DMS53 treated with DMSO at 0.1 percent for 48 hours (cell line): ENCODE results near the gene KCNAB2.

Experiments used
- DNase-seq: peaks from one replicate; lab custom pipeline; 2025; ENCODE audit not compliant: unreplicated experiment; lab: John Stamatoyannopoulos, UW

KCNAB2 gene

DNA sequence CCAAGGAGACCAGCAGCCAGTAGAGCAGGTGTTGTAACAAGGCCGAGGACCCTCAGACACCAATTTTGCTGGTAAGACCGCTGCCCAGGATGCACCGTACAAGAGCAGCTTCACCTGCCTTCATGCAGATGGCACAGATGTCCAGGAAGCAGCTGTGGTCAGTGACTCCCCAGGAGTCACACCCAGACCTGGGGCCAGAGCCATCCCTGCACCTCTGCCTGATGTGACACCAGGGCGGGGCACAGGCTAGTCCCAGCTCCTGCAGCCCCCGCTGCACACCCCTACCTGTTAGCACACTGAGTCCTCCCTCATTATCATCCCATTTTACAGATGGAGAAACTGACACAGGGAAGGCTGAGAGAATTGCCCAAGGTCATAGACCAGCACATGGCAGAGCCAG is 16.3 kb upstream of the KCNAB2 start:
- no peak for DNase-seq

DNA sequence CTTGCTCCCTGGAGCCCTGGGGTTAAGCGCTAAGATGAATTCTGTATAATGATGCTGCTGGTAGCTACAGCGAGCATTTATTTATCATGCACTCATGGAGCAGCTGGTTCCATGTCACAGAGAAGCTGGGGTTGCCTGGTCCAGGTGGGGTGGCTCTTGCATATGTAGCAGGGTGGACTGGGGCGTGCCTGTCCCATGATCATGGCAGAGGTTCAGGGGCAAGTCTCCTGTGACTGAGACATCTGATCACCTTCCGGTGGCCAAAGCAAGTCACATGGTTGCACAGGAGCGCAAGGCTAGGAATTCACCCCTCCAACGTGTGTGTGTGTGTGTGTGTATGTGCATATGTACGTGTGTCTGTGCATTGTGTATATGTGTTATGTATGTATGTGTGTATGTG is 15.6 kb upstream of the KCNAB2 start:
- no peak for DNase-seq

DNA sequence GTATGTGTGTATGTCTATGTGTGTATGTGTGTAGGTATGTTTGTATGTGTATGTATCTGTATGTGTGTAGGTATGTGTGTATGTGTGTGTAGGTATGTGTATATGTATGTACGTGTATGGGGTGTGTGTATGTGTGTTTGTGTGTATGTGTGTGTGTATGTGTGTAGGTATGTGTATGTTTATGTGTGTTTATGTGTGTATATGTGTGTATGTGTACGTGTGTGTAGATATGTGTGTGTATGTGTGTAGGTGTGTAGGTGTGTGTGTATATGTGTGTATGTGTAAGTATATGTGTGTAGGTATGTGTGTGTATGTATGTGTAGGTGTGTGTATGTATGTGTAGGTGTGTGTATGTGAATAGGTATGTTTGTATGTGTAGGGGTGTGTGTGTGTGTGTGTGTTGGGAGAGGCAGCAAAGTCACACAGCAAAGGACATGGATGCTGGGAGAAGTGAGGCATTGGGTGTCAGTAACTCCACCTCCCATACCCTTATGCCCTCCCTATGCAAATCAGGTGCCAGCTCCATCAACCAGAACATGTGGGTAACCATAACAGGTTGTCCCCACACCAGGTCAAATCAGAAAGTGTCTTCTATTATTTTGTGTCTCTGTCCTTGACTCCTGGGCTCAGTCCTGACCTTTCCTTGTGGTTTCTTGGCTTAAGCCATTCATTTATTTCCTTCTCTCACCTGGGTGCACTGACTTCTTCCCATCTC is 15.0 kb upstream of the KCNAB2 start:
- DNase-seq, result no peak

DNA sequence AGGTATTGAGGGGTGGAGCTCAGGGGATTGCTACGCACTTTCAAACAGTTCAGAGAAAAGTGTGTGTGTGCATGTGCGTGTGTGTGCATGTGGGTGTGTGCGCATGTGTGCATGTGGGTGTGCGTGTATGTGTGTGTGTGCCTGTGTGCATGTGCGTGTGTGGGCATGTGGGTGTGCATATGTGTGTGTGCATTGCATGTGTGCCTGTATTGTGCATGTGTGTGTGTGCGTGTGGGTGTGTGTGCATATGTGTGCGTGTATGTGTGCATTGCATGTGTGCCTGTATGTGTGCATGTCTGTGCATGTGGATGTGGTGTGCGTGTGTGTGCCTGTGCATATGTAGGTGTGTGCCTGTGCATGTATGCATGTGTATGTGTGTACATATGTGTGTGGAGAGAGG is 12.6 kb upstream of the KCNAB2 start:
- DNase-seq, result no peak

DNA sequence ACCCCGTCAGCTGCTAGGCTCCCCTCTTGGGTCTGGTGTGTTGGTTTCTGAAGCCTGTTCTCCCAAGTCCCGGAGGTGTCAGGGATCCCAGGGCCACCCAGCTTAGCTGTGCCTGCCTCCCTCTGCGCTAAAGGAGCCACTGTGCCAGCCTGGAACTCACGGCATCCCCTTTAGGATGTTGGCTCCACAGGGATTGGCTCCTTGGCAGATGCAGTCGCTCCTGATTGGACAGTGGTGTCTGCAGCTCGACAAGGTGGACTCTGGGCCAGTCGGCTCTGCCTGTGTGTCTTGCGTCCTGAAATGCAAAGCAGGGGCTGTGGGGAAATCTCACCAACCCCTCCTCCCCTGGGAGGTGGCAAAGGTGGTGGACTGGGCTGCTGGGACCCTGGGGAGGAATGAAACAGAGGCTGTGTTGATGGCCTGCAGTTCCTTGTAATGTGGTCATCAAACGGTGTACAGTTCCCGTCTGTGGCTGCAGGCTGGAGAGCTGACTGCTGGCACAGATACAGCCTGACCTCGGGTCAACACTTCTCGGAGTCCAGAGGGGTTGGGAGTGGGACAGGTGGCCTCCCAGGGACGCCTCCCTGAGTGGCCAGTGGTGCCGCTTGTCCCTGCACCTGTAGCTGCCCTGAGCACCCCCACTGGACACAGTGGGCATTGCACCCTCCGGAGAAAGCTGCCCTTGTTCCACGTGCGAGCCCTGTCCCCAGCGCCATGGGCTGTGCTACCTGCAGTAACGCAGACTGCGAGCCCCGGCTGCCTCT is 11.5 kb upstream of the KCNAB2 start:
- peak; percentile 38 for DNase-seq

DNA sequence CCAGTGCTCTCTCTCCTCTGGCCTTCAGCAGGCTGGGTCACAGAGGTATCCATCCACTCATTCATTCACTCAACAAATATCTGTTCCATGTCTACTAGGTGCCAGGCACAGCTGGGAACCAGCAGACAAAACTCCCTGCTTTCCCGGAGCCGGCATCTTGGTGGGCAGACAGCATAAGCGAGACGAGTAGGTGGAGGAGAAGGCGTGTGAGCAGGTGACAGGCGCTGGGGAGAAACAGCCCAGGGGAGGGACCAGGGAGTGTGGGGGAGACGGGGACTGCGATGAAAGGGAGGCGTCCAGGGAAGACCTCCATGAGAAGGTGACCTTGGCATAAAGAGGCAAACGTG is 11.0 kb upstream of the KCNAB2 start:
- DNase-seq, result no peak

GRCh38 chr1:6035303-6035702 is 10.4 kb upstream of the KCNAB2 start:
- no peak for DNase-seq

GRCh38 chr1:6035719-6036118 is 10.0 kb upstream of the KCNAB2 start:
- no peak for DNase-seq

DNA sequence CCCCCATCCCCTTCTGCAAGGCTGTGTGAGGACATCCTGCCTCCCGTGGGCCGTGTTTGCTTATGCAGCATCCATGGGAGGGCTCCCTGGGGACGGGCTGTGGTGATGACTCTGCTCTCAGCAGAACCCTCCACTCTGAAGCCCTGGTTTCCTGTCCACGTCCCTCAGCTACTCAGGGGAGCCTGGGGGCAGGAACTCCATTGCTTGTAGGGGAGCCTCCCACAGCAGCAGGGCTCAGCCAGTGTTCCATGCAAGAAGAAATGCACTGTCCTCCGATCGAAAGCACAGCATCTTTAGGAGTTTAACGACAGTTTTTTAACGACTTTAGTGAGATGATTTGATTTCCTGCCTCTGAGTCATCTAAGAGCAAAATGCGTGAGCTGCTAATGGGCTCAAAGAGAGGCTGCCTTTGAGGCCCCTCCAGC is 8.3 kb upstream of the KCNAB2 start:
- no peak for DNase-seq

GRCh38 chr1:6038603-6039002 is 7.1 kb upstream of the KCNAB2 start:
- DNase-seq, result no peak

DNA sequence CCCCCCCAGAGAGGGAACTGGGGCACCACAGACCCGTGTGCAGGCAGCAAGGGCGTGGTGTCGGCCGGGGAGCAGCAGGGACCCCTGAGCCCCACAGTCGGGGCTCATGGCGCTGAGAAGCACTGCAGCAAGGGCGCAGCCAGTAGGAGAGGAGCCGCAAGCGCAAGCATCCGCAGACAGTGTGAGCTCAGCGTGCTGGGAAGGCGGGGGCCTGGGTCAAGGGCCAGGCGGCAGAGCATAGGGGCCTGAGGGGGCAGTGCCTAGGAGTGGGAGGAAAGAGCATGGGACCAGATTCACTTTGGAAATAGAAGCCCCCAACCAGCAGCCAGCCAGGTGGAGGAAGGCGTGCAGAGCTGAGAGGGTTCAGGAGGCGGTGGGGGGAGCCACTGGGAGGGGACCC is 6.7 kb upstream of the KCNAB2 start:
- no peak for DNase-seq

DNA sequence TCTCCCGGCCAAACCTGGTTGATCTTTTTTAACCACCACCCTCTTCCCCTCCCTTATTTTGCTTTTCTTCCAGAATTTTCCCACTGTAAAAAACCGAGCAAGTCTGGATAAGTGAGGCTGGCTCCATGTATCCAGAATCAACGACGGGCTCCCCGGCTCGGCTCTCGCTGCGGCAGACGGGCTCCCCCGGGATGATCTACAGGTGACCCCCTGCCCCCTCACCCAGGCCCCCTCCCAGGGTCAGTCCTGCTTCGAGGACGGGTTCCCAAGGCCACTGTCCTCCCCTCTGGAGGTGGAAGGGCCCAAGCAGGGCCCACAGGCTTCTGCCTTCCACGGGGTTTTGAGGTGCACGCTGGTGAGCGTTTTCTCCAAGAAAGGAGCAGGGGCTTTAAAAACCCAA is 5.2 kb upstream of the KCNAB2 start:
- DNase-seq, result no peak

GRCh38 chr1:6040861-6041415 is 4.8 kb upstream of the KCNAB2 start:
- no peak for DNase-seq

GRCh38 chr1:6041432-6042062 is 4.1 kb upstream of the KCNAB2 start:
- DNase-seq, result no peak

- DNase-seq, result no peak
Measured at GRCh38 chr1:6043561-6043960, 2.1 kb upstream of the KCNAB2 start.

DNA sequence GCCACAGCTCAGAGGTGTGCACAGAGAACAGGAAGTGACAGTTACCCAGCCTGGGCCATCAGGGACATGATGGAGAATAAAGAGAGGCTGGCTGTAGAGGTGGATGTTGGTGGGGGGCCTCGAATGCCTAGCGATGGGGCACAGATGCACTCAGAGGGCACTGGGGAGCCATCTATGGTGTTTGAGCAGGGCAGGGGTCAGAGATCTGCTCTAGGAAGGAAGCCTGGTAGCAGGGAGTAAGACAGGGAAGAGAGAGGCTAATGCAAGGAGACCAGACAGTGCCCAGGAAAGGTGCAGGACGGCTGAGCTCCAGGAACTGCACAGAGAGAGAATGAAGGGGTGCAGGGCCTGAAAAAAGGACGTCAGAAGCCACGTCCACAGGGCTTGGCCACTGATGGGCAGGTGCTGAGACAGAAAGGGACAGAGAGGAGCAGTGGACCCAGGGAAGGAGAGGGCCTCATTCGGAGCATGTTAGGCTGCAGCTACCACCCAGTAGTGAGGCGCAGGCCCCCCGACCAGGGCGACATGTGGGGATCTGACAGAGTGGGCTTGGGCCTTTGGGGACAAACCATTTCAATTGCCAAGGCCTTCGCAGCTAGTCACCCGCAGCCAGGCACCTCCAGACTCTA is 1.1 kb upstream of the KCNAB2 start:
- no peak for DNase-seq

GRCh38 chr1:6045110-6045502 is 582 bp upstream of the KCNAB2 start:
- DNase-seq, result no peak

DNA sequence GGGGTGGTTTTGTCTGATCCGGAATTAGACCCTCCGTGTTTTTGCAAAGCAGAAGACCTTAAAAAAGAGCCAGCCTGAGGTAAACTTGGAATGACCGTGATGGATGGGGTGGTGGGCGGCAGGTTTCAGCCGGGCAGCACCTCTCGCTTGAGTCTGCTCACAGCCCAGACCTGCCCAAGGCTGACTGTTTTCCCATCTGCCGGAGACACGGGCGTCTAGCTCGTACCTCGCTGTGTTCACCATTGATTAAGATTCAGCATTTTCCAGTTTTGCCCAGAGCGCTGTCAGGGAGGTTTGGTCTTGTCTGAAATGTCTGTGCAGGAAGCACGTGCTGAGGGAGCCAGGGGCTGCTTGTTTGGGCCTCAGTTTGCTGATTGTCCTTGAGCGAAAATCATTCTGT is 591 bp downstream of the KCNAB2 start:
- DNase-seq, result no peak

GRCh38 chr1:6048179-6048867 is 2.6 kb downstream of the KCNAB2 start:
- no peak for DNase-seq

DNA sequence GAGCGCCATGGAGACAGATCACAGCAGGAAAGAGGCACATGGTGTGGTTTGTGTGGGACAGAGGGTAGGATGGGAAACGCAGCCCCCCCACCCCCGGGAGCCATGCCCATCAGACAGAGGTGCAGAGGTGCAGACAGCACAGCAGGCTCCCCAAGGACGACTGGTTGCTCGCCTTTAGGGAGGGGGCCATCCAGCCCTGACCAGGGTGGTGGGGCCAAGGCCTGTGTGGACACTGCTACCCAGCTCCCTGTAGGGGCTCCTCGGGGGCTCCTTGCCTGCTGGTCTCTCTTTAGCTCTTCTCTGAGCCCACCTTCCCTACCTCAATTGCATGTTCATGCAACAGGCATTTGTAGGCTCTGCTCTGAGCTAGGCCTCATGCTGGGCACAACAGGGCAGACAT is 3.7 kb downstream of the KCNAB2 start:
- DNase-seq, result no peak

GRCh38 chr1:6051423-6051822 is 5.7 kb downstream of the KCNAB2 start:
- DNase-seq, result no peak
